Panc1 (cell line): Measurements from ENCODE around the gene C3orf22.

Experiments
- POLR2AphosphoS5 ChIP-seq: IDR thresholded peaks from 2 replicates; pipeline ENCODE4 v1.6.1; 2012; ENCODE audit warnings: mild to moderate bottlenecking, low read depth, low read length, moderate library complexity
- REST ChIP-seq, 2 experiments: IDR thresholded peaks; 2 replicates each; pipeline ENCODE4 v1.6.1; 2011 to 2012; ENCODE audit warnings: low read depth in 2 of 2, control low read depth in 1 of 2, low read length in 1 of 2, mild to moderate bottlenecking in 1 of 2, moderate library complexity in 1 of 2; ENCODE audit not compliant: insufficient read depth in 1 of 2
- SIN3A ChIP-seq: IDR thresholded peaks from 2 replicates; pipeline ENCODE4 v1.6.1; 2012; ENCODE audit warnings: low read depth, mild to moderate bottlenecking, low read length, moderate library complexity, borderline replicate concordance; ENCODE audit not compliant: insufficient read depth
- TF ChIP-seq, protein P1 (sequence below): fragments of 450-650 bp; IDR thresholded peaks from 2 replicates; pipeline ENCODE4 v1.5.1; 2017; ENCODE audit warnings: mild to moderate bottlenecking

- TF ChIP-seq, protein P1, sequence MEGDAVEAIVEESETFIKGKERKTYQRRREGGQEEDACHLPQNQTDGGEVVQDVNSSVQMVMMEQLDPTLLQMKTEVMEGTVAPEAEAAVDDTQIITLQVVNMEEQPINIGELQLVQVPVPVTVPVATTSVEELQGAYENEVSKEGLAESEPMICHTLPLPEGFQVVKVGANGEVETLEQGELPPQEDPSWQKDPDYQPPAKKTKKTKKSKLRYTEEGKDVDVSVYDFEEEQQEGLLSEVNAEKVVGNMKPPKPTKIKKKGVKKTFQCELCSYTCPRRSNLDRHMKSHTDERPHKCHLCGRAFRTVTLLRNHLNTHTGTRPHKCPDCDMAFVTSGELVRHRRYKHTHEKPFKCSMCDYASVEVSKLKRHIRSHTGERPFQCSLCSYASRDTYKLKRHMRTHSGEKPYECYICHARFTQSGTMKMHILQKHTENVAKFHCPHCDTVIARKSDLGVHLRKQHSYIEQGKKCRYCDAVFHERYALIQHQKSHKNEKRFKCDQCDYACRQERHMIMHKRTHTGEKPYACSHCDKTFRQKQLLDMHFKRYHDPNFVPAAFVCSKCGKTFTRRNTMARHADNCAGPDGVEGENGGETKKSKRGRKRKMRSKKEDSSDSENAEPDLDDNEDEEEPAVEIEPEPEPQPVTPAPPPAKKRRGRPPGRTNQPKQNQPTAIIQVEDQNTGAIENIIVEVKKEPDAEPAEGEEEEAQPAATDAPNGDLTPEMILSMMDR, result no peak
- TF ChIP-seq REST (IDR thresholded peaks at IDR 0.05; ENCODE audit: insufficient read depth in 1 of 2, low read depth in 2 of 2, low read length in 1 of 2), result no peak
- TF ChIP-seq POLR2AphosphoS5, result no peak
- TF ChIP-seq SIN3A, result no peak
Measured at GRCh38 chr3:126553284-126554084, 5.2 kb downstream of the C3orf22 start.
